Left kidney (tissue), 2 donors: ENCODE measurements around the gene SENP1. TPM values are rescaled to one million over a fixed set of nuclear protein-coding genes. Genes with fewer than 3 reads are reported as not detected.

Experiments
- DNase-seq: peaks from one replicate; pipeline ENCODE4 v3.0.0-alpha.2; 2013
- polyA plus RNA-seq: library from polyadenylated mRNA; unstranded; fragments of 120-200 nt; gene quantifications from one replicate; pipeline ENCODE4 v1.2.1, GENCODE V29; 2013; ENCODE audit not compliant: insufficient read length

Gene SENP1
- polyA plus RNA-seq, 1 donor = 31.7 TPM

DNA sequence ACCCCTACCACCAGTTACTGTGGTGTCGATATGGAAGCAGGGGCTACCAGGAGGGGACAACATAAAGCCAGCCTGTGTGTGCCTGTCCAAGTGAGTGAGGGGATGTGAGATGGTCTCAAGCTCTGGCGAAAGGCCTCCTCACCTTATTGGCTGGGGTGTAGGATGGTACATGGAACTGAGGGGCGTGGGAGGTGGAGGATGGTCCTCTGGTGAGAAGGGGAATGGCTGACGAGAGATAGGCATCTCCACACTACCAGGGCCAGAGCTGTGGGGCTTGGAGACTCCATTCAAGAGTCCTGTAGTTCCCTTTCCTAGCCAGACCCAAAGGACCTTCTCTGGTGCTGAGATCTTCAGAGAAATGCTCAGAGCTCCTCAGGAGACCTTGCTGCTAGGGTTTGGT lies 69.1 kb downstream of the SENP1 start:
- DNase-seq = no peak

DNA sequence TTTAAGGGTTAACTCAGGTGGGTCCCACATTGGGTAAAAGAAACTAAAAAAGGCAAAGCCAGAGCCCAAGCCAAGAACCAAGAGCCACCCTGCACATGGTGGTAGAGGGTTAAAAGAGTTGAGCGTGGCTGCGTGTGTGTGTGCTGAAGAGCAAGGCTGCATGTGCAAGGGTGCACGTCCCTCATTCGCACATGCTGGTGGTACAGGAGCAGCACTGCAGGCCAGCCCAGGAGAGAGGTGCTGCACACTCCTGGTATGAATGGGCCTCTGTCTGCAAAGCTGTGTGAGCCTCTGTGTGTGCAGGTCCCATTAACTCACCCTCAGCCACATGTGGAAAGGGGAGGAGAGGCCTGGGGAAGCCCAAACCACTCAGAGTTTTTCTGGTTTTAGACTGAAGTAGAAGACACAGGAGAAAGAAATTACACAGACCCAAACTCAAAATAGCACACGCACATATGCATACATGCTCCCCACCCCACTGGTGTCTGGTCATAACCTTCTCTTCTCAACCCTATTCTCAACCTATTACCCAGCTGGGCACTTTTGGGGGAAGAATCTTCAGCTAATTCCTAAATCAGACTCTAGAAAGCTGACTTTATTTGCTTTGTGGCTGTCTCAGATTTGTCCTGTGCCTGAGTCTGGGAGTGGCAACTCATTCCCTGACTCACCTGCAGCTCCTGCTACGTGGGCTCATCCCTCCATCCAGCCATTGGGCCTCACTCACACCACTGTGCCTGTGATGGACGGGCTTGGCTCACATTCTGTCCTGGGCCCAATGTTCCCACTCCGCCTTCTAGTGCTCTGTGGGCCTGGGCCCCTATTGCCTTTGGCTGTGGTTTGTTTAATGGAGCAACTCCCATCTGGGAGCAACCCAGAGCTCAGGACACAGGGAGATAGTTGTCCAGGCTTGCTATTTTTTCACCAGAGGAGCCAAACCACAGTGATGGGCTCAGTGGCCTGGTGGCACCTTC lies 70.8 kb downstream of the SENP1 start:
- DNase-seq = no peak

DNA sequence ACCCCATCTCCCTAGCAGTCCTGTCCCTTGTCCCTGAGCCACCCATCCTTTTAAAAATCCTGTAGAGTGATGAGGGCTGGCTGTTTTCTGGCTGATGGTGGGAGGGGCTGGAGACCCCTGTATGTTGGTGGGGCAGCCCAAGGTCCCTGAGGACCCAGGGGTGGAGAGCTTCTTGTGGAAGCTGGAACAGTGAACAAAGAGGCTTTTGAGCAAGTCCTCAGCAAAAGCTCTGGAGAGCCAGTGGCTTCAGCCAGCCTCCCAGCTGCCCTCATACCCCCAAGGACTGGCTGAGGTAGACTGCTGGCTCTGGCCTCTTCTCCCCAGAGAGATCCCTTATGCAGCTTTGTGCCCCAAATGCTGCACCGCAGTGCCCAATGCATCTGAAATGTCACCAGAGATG lies 72.4 kb downstream of the SENP1 start:
- DNase-seq = no peak

DNA sequence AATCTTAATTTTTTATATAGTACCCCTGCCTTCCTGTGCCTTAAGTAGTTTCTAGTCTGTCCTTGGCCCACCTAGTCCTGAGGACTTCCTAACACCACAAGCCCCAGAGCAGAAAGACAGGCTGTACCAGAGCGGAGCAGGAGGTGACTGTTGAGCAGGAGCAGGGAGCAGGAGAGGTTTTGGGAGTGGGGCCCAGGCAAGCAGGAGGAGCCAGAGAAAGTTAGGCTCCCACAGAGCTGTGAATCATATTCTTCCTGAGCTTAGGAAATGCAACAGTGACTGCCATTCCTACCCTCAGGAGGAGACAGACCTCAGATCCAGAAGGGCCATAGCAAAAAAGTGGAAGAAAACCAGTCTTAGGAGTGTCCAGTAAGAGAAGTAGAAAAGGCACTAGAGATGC lies 73.3 kb downstream of the SENP1 start:
- DNase-seq = no peak

DNA sequence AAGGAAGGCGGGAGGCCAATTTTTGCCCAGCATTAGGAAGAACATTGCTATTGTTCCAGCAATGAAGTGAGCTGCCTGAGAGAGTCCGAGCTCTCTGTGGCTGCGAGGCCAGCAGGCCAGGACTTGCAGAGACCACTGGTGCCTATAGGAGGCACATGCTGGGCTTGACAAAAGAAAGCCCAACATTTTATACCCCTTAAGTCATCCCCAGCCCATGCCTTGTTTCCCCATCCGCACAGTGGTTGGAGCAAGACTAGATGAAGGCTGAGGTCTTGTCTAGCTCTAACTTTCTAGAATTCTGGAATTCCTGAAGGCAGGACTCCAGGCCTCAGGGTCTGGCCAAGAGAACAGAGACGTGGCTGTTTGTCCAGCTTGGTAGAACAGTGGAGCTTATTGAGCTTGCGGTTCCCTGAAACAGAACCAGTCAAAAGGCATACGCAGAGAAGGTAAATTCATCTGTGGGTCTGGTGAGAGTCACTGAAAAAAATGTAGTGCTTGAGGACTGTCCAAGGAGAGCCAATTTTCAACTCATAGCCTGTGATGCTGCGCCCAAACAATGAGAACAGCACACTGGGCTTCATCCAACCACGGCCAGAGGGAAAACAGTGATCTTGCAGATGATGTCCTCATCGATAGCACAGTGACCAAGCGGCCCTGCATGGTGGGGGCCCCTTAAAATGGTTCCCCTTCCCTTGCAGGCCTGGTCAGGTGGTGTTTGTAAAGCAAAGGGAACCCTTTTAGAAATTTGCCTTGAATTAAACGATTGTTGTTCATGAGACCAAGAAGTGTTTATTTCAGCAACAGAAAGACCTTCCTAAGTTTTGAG lies 74.5 kb downstream of the SENP1 start:
- no peak for DNase-seq

DNA sequence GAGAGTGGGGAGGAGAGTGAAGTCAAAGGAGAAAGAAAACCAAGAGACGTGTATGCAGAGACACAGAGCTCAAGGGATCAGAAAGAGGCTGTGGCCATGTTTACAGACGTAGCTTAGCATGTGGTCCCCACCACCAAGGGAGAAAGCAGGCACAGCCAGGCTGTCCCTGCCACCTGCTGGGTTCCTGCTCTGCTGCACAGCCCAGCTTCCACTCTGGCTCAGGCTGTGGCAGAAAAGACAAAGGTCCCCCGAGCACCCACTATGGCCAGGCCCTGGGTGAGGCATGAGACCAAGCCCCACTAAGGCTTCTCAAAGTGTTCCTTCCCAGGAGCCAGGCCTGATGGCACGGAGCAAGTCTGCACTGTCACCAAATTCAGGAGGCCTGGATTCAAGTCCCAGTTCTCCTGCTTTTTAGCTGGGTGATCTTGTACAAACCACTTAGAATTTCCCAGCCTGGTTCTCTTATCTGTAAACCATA lies 75.7 kb downstream of the SENP1 start:
- DNase-seq = no peak

DNA sequence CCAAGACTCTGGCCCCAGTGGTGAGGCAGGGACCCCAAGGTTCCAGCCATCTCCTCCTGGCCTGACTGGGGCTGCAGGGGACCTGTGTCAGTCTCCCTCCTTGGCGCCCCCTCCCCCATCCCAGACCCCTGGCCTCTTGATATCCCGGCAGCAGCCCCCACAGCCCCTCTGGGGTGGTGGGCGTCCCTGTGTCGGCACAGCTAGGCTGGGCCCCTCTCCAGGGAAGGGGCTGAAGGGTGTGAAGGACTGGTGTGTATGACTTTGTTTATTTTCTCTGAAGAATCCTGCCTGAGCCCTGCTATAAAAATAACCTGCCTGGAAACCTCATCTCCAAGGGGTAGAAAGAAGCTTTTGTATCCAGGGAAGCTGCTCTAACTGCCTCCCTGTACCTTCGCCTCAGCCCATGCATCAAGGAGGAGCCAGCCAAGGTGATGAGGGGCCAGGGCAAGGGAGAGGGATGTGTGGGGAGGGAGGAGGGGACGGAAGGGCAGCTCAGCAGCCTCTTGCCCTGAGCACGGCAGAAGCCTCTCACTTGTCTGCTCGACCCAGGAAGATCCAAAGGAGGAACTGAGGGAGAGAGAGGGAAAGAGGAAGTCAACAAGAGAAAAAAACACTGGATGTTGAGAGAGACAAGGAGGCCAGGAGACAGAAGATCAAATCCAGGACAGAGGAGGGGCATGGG lies 76.2 kb downstream of the SENP1 start:
- DNase-seq = no peak

DNA sequence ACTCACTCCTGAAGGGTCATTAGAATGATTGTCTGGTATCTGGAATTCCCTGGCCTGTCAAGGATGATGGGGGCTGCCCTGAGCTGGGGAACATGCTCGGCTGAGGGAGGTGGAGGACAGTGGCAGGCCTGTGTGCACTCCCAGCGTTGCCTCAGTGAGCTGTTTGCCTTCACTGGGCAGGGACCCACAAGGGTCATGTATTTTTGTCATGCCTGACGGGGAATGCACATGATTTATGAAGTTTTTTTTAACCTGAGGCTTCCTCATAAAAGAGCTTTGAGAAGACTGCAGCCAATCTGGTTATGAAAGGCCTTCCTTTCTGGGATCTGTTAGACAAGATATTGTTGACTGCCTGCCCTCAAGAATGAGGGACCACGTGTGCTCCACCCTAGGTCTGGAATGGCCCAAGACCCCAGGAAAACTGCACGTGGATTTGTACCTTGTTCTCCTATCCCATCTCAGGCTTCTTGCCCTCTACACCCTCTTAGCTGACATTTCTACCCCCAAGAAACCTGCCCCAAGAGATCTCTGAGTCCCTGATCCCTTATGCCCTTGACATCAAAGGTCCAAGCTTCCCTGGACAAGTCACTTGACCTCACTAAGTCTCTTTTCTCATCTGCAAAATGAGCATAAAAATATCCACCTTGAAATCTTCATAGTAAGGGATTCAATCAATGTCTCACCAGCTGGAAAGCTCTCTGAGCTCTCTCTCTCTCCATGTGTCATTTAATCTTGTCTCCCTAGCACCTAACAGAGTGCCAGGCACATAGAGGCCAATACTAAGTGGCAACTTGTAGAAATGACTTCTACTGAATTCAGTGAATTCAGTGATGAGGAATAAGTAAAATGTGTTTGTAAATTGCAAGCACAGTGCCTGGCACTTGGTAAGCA lies 77.1 kb downstream of the SENP1 start:
- DNase-seq = peak; percentile 44

DNA sequence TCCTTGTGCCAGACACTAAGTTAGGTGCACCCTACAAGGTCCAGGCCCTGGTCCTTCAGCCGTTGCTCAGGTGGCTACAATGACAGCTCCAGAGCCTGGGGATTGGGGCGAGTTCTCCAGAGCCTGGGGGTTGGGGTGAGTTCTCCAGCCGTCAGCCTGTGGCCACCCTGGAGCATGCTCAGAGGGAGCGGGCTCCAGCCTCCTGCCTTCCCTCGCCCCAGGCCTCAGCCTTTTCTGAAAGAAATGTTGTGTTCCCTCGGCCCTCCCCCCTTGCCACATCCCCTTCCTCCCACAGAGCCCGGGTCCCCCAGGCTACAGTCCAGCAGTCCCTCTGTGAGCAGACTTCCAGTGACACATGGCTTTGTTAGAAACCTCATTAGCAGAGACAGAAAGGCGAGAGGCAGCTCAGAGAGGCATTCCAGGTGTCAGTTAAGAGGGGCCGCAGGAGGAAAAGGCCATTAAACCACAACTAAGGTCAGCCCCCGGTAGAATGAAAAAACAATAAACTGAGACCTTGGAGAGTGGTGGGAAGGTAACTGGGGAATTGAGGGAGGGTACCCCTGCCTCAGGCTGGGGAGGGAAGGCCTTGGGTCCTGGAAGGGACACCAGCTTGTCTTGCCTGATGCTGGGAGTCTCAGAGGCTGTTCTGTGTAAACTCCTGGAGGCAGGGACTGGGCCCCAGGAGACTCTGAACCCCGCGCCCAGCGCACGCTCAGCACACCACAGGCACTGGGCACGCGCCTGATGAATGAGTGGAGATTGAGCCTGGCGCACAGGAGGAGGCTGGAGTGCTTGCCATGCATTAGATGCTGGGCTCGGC lies 78.5 kb downstream of the SENP1 start:
- no peak for DNase-seq

DNA sequence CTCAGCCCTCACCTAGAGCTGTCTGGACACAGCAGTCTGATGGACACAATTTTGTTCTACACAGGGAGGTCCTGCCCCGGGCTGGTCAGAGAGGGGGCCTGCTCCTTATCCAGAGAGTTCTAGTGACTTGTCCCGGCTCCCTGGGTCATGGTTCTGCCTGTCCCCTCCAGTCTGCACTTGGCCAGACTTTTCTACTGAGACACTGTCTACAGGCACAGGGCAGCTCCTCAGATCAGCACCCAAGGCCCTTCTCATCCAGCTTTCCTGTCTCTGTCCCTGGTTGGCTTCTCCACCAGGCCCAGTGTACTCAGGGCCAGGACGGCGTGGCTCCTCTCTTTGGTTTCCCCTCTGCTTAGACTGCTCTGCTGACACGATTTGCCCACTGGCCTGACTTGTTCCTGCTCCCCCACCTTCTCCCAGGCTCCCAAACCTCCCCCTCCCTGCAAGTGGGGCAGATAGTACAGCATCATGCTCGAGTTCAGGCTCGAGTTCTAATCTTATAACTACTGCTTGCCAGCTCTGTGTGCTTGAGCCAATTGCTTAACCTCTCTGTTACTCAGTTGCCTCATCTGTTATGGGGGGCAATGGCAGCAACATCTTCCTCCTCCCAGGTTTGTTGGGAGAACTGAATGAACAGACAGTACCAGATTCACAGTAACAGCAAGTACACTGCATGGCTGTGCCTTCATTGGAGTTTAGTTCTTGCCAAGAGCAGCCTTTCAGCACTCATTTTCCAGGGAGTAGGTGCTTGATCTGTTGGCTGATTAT lies 79.6 kb downstream of the SENP1 start:
- DNase-seq = no peak

DNA sequence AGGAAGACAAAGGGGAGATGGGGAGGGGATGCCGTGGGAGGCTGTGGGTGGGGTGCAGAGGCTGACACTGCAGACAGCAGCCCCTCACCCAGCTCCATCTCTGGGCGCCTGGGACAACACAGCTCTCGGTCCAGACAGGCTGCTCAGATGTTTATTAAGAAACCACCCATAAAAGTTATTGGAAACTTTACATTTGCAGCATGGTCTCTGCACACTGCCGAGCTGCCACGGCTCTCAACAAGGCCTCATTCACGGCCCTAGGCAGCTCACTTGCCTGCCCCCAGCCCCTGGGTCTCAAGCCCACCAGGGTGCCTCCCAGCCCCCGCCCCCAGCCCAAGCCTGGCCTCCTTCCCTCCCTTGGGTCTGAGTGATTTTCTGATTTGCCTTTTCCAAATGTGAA lies 80.6 kb downstream of the SENP1 start:
- no peak for DNase-seq

DNA sequence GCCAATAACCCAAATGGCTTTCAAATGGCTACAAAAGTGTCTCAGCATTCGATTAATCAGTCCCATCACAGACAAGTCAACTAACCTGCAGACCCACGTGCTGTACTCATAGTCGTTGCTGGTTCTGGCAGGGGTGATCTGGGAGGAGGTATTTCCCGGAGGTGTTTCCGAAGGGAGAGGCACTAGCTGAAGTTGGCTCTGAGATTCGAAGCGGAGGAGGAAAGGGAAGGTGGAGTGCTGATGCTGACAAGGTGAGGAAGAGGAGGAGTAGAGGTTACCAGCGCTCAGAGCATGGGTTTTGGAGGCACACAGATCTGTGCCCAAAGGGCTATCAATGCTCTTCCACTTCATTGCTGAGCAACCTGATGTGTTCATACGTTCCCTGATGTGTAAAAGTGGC lies 81.1 kb downstream of the SENP1 start:
- DNase-seq = no peak

DNA sequence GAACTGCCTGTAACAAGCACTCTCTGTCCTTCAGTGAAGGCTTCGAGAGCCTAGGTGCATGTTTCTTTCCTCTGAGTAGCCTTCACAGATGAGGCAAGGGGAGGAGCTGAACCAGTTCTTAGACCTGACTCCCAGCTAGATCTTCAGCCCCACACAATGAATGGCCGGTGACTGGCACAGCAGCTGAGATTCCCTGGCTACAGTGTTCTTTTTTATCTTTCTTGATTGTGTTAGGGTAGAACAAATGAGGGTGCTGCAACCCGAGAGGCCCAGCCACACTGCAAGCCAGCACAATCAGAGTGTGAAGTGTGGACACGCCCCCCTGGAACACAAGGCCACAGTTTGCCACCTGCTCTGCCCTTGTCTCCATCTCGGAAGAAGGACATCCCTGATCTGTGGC lies 82.5 kb downstream of the SENP1 start:
- no peak for DNase-seq

DNA sequence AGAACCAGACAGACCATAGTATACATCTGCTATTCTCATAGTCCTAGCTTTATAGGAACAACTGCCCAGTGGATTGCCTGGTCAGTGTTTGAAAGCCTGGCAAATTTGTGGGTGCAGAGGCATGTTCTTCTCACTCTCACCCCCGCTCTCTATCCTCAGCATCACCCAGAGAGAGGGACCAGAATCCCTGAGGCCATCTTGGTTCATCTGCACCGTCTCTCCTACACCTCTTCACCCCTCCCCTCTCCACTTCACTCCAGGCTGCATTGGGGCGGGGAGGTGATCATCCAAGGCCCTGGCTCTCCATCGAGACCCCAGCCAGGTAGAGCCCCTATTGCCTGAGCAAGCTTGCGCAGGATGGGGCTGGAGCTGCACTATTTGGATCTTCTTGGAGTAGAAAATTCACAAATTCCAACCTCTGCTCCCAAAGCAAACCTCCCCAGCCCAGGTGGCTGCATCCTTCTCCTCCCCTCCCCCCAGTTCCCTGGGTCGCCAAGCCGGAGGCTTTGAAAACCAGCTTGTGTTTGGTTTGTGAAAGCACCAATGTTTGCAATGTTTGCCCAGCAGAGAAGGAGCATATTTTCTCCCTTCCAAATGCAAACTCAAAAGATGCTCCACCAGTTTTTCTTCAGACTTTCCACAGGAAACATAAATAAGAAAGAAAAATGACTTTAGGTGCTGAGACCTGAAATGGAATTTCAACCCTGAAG lies 83.0 kb downstream of the SENP1 start:
- no peak for DNase-seq

DNA sequence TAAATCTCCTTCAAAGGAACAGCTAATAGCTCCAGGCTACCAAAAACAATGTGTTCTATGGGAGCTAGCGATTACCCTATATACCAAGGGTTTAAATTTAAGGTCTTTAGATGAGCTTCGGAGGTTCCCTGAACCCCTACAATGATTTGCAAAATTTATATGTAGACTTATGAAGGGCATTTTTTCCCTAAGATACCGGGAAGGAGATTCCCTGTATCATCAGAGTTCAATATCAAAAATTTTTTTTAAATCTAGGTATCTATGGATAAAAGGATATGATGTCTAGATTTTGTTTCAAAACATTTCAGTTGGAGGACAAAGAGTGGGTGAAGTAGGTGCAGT lies 83.7 kb downstream of the SENP1 start:
- no peak for DNase-seq

DNA sequence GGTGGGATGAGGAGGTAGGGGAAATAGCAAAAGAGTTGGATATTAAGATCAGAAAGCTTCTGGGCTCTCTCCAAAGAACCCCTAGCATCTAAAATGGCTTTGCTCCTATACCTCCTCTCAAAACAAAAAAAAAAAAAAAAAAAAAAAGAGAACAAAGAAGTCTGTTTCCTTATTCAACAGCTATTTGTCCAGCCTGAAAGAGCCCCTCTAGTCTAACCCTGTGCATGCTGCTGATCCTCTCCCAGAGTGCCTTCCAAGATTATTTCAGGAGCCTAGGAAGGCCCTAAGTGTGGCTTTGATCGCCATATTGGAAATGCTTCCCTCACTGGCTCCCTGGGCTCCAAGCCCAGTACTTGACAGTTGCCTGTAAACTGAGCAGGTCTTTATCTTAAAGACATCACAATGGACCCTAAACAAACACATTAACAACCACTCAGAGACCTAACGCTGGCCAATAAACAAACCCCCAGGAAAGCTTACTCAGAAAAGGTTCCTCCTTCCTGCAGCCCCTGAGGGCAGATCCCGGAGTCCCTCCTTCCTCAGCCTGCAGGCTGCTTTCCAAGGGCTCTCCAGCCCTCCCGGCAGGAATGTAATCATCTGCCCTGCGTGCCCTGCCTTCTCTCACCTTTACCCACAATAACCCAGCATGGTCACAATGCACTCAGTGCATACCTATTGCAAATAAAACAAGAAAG lies 84.2 kb downstream of the SENP1 start:
- no peak for DNase-seq

DNA sequence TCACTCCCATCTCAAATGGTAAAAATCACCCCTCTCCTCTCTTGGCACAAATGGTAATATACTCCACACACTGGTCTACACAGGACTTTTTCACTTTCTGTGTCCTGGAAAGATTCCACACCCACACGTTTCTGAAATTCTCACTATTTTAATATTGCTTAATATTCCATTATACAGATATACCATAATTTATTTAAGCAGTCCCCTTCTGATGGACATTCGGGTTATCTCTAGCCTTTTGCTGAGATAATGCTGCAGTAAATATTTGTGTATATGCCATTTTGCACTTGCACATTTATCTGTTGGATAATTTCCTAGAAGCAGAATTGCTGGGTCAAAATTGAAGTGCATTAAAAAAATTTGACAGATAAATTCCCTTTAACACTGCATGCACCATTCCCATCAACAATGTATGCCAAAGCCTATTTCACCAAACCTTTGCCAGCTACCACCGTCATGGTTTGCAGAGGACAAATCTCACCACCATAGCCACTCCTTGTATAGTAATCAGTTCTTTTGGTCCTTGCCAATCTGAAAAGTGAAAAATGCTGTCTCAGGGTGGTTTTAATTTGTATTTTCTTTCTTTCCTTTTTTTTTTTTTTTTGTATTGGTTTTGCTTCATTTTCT lies 86.1 kb downstream of the SENP1 start:
- no peak for DNase-seq

DNA sequence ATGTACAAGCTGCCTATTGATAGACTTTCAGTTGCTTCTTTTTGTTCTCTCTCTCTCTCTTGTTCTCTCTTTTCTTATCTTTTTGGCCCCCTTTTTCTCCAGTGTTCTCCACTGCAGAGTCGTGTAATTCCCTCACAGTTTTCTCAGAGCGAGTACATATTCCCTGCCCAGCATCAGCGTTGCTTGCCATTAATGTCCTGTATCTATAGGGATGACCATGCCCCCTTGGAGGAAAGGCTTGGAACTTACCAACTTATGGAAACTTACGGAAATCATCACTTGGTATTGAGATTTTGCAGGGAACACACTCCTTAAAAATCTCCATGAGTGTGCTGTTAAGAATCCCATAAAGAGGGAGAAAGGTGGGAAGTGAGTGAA lies 87.3 kb downstream of the SENP1 start:
- no peak for DNase-seq
